Chondrocyte (in vitro differentiated cells): Measurements from ENCODE around the gene MLIP. TPM values are rescaled to one million over a fixed set of nuclear protein-coding genes. Genes with fewer than 3 reads are reported as not detected.

ENCODE experiments used
- DNase-seq: peaks from one replicate; pipeline ENCODE4 v3.0.0; 2021; ENCODE audit warnings: mixed read lengths, low spot score
- H3K27ac Mint-ChIP-seq: one replicate; pipeline ENCODE4 v1.8.0; 2021; ENCODE audit warnings: mild to moderate bottlenecking, moderate library complexity, mixed read lengths; ENCODE audit not compliant: unreplicated experiment
- H3K27me3 Mint-ChIP-seq: 2 replicates; pipeline ENCODE4 v1.8.0; 2021; ENCODE audit warnings: low read depth, mixed read lengths
- H3K36me3 Mint-ChIP-seq: 2 replicates; pipeline ENCODE4 v1.8.0; 2021; ENCODE audit warnings: low read depth, mixed read lengths
- H3K4me1 Mint-ChIP-seq: 2 replicates; pipeline ENCODE4 v1.8.0; 2021; ENCODE audit warnings: low read depth, mild to moderate bottlenecking, mixed read lengths
- H3K4me3 Mint-ChIP-seq: one replicate; pipeline ENCODE4 v1.8.0; 2021; ENCODE audit warnings: mild to moderate bottlenecking, moderate library complexity, mixed read lengths; ENCODE audit not compliant: unreplicated experiment
- H3K9me3 Mint-ChIP-seq: 2 replicates; pipeline ENCODE4 v1.8.0; 2021; ENCODE audit warnings: low read depth, mixed read lengths
- CTCF ChIP-seq: fragments of 200-600 bp; sonication (generic); IDR thresholded peaks from 2 replicates; pipeline ENCODE4 v1.5.0; 2021; ENCODE audit warnings: antibody characterized with exemption, mild to moderate bottlenecking, moderate library complexity
- total RNA-seq: library from RNA; stranded (reverse); gene quantifications from 3 replicates; pipeline ENCODE4 v1.2.1, GENCODE V29; 2021

The MLIP gene
- total RNA-seq, 1 donor from 2014 or later, result not detected

- Mint-ChIP-seq H3K27me3 (peaks cover 2% of the 10 kb centered on the region), H3K36me3 (peaks cover 2% of the 10 kb centered on the region), H3K27ac (no peak overlapping the region), H3K9me3 (peaks cover 6% of the 10 kb centered on the region), H3K4me3 (no peak overlapping the region), H3K4me1 (no peaks in the 10 kb centered on the region)
- TF ChIP-seq CTCF, result no peak
- no peak for DNase-seq
Measured at GRCh38 chr6:54096811-54097210, 14.4 kb upstream of the MLIP start.

GRCh38 chr6:54097753-54098152 lies 13.5 kb upstream of the MLIP start:
- no peak for DNase-seq
- Mint-ChIP-seq H3K4me1 (peaks cover 5% of the 10 kb centered on the region), H3K9me3 (peaks cover 6% of the 10 kb centered on the region), H3K36me3 (peaks cover 2% of the 10 kb centered on the region), H3K27ac (no peak overlapping the region), H3K4me3 (no peak overlapping the region), H3K27me3 (peaks cover 2% of the 10 kb centered on the region)
- TF ChIP-seq CTCF, result no peak

GRCh38 chr6:54098450-54099044 lies 12.7 kb upstream of the MLIP start:
- DNase-seq, result no peak
- Mint-ChIP-seq H3K4me3 (no peak overlapping the region), H3K9me3 (peaks cover 6% of the 10 kb centered on the region), H3K36me3 (peaks cover 2% of the 10 kb centered on the region), H3K27me3 (peaks cover 2% of the 10 kb centered on the region), H3K27ac (no peak overlapping the region), H3K4me1 (peaks cover 5% of the 10 kb centered on the region)
- TF ChIP-seq CTCF, result no peak

GRCh38 chr6:54099225-54099624 lies 12.0 kb upstream of the MLIP start:
- H3K4me1 Mint-ChIP-seq, result peaks cover 5% of the 10 kb centered on the region
- peaks cover 6% of the 10 kb centered on the region for H3K9me3 Mint-ChIP-seq

GRCh38 chr6:54100411-54101006 lies 10.7 kb upstream of the MLIP start:
- TF ChIP-seq CTCF, result no peak
- Mint-ChIP-seq H3K27me3 (peaks cover 2% of the 10 kb centered on the region), H3K27ac (no peak overlapping the region), H3K4me3 (no peak overlapping the region), H3K9me3 (peaks cover 7% of the 10 kb centered on the region), H3K4me1 (peaks cover 5% of the 10 kb centered on the region), H3K36me3 (peaks cover 4% of the 10 kb centered on the region)
- DNase-seq, result no peak

More at GRCh38 chr6:54099225-54099624, 12.0 kb upstream of the MLIP start:
- Mint-ChIP-seq H3K27me3 (peaks cover 2% of the 10 kb centered on the region), H3K4me3 (no peak overlapping the region), H3K36me3 (peaks cover 2% of the 10 kb centered on the region), H3K27ac (no peak overlapping the region)
- no peak for DNase-seq
- TF ChIP-seq CTCF, result no peak
